DMS53 treated with DMSO at 0.1 percent for 48 hours (cell line): ENCODE results near the gene ATPAF1.
"Not testable (repeated sequence)": the region's sequence is repeated elsewhere in the genome, so short reads cannot be mapped to it uniquely, and the experiment has no call there.

Experiments used
- DNase-seq: peaks from one replicate; lab custom pipeline; 2025; ENCODE audit not compliant: unreplicated experiment; lab: John Stamatoyannopoulos, UW

ATPAF1 gene

DNA sequence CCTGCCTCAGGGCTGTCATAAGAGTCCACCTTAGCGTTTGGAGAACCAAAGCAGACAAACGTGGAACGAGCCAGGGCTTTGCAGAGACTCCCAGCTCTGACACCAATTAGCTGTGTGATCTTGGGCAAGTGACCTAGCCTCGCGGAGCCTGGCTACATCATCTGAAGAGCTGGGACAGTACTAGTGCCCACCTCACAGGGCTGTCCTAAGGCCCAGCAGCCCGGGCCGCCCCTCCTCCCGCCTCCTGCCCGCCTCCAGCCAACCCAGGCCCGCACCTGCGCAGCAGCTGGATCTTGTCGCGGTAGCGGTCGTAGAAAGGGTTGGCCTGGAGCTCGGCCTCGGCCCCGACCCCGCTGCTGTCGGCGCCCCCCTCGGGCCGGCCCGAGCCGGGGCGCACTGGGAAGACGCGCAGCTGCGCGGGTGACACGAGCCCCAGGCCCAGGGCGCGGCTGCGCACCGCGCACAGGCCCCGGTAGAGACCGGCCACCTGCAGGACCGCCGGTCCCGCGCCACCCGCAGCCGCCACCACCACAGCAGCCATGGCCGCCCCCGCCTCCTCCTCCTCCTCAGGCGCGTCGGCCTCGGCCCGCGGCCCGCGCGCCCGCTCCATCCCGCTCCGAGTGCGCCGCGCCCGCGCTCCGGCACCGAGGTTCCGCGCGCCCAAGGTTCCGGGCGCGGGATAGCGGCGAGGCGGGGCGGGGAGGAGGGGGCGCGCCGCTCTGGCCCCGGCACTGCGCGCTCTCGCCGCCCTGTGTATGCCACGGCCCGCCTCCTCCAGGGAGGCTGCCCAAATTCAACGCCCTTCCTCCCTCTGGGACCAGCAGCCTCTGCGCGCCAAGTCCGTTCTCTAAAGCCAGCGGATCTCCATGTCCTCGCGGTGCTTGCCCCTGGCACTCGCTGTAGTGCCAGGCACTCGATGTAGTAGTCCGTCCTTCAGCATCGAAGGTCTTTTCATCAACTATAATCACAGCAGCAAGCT lies at the start of gene ATPAF1:
ATPAF1 (minus strand) TSS at position 583 of the 979 bp plus-strand sequence; CDS start at position 541, 42 bp downstream.
- peak; percentile 91 for DNase-seq

DNA sequence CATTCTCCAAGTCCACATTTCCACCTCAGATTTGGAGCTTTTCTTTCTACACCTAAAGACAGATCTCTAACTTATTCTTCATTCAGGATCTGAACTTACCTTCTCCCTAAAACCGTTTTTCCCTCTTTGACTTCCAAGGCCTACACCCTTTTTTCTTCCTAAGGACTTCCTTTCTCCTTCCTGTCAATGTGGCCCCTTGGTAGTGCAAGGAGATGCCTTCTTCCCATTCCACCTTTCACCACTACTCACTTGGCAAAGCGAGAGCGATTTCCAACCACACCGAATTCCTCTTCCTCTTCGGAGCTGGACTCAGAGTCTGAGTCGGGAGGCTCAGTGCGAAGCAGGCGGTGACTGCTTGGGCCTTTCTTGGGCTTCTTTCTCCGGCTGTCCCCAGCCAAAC lies 49.5 kb upstream of the ATPAF1 start:
- DNase-seq, result no peak

GRCh38 chr1:46714976-46715375 lies 46.8 kb upstream of the ATPAF1 start:
- no peak for DNase-seq

DNA sequence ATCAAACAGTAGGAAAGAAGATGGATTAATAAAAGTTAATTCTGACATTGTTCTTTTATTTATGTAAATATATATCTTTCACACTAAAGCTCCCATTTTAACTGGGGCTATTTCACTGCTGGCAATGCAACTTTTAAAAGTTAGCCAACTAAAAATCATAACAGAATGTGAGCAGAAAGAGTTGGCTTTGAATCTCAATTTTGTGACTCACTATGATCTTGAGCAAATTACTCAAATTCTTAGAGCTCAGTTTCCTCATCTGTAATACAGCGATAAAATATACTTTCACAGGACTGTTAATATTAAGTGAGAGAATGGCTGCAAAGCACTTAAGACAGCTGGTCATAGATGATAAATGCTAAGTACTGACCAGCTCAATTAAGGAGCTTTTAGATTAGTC lies 40.0 kb upstream of the ATPAF1 start:
- DNase-seq, result no peak

DNA sequence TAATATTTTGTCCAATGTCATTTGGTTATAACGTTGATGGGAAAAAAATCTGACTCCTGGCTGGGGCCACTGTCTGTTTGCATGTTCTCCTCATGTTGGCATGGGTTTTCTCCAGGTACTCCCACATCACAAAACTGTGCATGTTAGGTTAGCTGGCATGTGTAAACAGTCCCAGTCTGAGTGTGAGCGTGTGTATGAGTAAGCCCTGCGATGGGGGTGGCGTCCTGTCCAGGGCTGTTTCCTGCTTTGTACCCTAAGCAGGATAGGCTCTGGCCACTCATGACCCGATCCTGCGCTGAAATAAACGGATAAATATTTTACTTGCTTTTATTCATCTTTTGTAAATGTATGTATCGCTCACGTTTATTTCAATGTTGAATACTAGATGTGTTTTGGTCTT lies 37.2 kb upstream of the ATPAF1 start:
- DNase-seq, result no peak

DNA sequence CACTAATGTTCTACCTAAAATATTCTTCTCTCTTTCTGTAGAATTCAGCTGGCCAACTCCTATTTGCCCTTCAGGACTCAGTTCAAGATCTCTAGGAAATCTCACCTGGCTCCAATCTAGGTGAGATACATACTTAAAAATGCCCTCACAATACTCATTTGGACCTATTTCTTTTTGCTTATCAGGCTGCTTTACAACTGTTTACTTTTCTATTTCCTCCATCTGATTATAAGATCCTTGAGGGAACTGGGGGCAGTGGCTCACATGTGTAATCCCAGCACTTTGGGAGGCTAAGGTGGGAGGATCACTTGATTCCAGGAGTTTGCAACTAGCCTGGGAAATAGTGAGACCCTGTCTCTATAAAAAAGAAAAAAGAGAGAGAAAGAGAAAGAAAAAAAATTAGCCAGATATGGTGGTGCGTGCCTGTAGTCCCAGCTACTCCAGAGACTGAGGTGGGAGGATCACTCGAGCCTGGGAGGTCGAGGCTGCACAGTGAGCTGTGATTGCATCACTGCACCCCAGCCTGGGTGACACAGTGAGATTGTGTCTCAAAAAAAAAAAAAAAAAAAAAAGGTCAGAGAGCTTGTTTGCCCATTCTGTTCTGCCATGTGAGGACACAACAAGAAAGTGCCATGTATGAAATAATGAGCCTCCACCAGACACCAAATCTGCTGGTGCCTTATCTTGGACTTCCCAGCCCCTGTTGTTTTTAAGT lies 35.9 kb upstream of the ATPAF1 start:
- no peak for DNase-seq

- DNase-seq, result no peak
Observed at GRCh38 chr1:46699666-46700065, 31.5 kb upstream of the ATPAF1 start.

DNA sequence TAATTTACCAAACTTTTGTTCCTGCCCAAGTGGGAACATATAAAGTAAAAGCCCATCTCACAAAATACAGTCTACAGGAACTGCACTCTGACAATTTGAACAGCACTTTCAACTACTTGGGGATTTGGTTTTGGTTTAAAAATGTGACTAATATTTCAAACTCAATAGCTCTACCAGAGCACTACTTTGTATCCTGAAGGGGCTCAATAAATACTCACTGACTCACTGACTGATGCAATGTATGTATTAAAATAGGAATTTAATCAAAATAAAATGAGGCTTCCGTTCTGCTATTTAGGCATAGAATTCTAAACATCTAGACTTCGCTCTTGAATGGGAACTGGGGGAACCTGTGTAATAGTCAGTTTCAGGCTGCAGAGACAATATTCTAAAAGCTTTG lies 28.9 kb upstream of the ATPAF1 start:
- no peak for DNase-seq

- not testable (repeated sequence) for DNase-seq
Observed at GRCh38 chr1:46694676-46695075, 26.5 kb upstream of the ATPAF1 start.

- DNase-seq, result no peak
Observed at GRCh38 chr1:46692811-46693770, 24.9 kb upstream of the ATPAF1 start.

GRCh38 chr1:46691997-46692790 lies 24.0 kb upstream of the ATPAF1 start:
- DNase-seq, result no peak

DNA sequence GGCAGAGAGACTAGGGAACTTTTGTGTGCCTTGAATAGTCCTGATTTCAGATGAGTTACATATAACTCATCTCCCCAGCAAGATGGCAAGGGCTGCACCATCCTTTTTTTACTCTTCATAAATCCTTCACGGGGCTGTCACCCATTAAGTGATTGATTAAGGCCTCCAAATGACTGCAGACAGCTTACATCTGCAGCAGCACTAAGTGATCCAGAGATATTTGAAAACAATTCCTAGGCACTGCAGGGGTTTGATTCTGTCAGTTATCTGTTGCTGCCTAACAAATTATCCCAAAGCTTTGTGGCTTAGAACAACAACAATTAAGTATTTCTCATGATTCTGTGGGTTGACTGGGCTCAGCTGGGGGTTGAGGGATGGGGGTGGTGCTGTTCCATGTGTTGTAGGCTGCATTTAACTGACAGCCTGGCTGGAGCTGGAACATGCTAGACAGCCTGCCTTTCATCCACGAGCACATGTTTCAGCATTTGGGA lies 22.8 kb upstream of the ATPAF1 start:
- no peak for DNase-seq

DNA sequence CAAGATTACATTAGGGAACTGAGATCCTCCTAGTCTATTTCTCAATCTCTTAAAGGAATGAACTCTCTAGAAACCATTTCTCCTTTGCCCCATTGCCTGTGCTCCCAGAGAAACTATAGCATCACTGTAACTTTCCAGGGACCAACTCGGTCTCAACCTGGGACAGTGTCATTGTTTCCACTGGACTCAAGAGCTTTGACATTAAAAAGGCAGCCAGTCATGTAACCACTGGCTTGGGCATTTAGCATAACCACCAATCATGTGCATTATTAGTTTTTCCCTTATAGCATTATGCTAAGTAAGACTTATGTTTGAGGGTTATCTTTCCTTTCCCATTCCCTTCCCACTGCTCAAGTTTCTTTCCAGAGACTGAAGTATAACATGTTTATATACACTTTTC lies 21.7 kb upstream of the ATPAF1 start:
- DNase-seq, result no peak

GRCh38 chr1:46689356-46689755 lies 21.2 kb upstream of the ATPAF1 start:
- DNase-seq, result no peak

DNA sequence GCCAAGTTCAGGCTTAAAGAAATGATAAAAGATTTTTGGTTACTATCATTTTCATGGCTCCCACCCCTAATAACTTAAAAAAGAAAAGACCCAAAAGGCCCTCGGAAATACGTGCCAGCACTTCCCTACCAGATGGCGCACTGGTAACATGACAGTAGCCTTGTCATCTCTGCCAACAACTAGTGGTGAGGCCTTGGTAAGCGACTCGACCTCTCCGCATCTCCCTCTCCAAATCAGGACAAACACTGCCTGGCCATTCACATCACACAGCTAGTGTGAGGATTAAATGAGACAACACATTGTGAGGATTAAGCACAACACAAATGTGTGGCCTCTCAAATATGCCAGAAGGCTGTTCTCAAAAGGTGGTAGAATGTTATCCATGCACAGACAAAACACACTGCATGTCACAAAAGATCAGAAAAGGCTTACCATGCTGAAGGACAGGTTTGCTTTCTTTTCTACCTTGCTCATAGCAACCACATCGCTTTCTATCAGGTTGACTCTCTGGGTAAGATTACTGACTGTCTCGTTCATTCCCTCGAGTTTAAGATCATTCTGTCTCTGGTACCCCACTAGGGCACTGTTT lies 19.9 kb upstream of the ATPAF1 start:
- DNase-seq, result no peak

- DNase-seq, result no peak
Observed at GRCh38 chr1:46687093-46687659, 19.0 kb upstream of the ATPAF1 start.

- no peak for DNase-seq
Observed at GRCh38 chr1:46686255-46686654, 18.1 kb upstream of the ATPAF1 start.

DNA sequence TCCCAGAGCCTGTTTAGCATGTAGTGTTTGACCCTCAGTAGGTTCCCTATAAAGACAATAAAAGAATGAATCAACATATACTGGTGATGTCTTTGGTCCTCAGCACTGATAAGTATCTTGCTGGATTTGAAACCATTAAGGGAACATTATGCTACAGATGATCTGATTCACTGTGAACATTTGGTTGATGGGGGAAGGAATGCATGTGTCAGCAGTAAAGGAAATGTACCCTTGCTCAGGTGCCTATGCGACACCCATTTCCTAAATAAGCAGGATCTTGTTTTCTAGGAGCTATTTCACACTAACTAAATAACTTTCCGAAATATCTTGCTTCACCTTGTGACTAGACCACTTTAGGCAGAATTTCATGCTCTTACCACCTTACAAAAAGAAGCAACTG lies 16.5 kb upstream of the ATPAF1 start:
- DNase-seq, result no peak

GRCh38 chr1:46682064-46682463 lies 13.9 kb upstream of the ATPAF1 start:
- DNase-seq, result peak; percentile 26
